ENCODE measurements around the gene SH3D21.

Gene SH3D21

DNA sequence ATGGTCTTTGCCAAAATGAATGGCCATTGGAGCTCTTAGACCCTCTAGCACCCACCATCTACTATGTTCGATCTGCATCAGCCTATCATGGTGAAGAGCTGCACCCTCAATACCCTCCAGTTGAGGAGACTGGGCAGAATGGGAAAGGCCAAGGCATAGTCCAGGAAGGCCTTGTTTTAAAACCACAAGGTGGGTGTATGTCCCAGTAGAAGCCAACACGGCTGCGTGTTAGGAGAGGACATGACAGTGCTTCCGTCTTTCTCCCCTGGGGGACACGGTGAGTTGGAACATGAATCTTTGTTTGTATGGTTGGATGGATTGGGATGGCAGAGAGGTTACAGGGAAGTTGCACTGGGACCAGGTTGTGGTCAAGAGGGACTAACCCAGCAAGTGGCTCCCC is 18.6 kb upstream of the SH3D21 start:
- ATAC-seq = no peak
- Mint-ChIP-seq H3K27ac (peak overlapping the region; percentile 10), H3K36me3 (peaks cover 100% of the 10 kb centered on the region), H3K4me3 (no peak overlapping the region), H3K4me1 (peaks cover 12% of the 10 kb centered on the region), H3K9me3 (no peaks in the 10 kb centered on the region)
- no peak for DNase-seq (ENCODE audit: low spot score in 2 of 2)

DNA sequence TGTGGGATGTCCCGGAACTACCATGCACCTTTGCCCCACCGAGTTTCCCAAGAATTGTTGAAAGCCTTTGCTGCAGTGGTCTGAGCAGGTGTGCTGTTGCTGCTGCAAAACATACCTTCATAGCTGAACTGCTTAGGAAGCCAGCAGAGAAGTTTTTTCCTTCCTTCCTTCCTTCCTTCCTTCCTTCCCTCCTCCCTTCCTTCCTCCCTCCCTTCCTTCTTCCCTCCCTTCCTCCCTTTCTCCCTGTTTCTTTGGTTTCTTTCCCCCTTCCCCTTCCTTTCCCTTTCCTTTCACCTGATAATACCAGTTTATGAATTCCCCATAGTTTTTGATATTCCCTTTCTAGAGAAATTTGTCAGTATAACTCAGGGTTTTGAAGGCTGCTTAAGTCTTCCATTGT is 10.8 kb upstream of the SH3D21 start:
- Mint-ChIP-seq H3K4me3 (no peak overlapping the region), H3K9me3 (no peaks in the 10 kb centered on the region), H3K27ac (no peak overlapping the region), H3K36me3 (peaks cover 100% of the 10 kb centered on the region), H3K4me1 (peaks cover 14% of the 10 kb centered on the region)
- DNase-seq (ENCODE audit: low spot score in 2 of 2) (no peak), ATAC-seq (no peak)

DNA sequence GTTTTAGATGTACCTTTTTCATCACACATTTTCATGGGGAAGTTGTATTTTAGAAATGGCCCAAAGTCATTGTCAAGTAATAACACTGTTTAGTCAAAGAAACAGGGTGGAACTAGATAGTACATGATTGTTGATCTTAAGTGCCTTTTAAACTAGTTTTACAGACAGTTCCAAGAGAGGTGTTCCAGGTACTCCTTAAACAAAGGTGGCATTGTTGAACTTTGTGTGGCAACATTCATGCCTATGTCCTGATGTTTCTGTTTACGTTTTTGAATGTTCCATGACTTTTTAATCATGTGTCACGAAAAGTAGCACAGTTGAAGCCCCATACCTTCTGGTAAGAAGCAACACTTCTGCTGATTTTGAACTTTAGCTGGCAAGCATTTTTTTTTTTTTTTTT is 9.1 kb upstream of the SH3D21 start:
- DNase-seq (ENCODE audit: low spot score in 2 of 2) (no peak), ATAC-seq (no peak)
- Mint-ChIP-seq H3K36me3 (peaks cover 100% of the 10 kb centered on the region), H3K4me3 (no peak overlapping the region), H3K9me3 (no peaks in the 10 kb centered on the region), H3K4me1 (peaks cover 20% of the 10 kb centered on the region), H3K27ac (no peak overlapping the region)

DNA sequence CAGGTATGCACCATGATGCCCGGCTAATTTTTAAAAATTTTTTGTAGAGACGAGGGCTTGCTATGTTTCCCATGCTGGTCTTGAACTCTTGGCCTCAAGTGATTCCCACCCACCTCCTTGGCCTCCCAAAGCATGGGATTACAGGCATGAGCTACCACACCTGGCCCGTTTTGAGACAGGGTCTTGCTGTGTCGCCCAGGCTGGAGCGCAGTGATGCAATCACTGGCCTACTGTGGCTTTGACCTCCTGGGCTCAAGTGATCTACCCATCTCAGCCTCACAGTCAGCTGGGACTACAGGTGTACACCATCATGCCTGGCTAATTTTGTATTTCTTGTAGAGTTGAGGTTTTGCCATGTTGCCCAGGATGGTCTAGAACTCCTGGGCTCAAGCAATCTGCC is 7.5 kb upstream of the SH3D21 start:
- no peaks in the 10 kb centered on the region for H3K9me3 Mint-ChIP-seq
- peak overlapping the region; percentile 34 for H3K27ac Mint-ChIP-seq
- H3K4me1 Mint-ChIP-seq = peaks cover 23% of the 10 kb centered on the region
- DNase-seq (ENCODE audit: low spot score in 2 of 2) (no peak), ATAC-seq (no peak)
- H3K36me3 Mint-ChIP-seq = peaks cover 100% of the 10 kb centered on the region
- no peak overlapping the region for H3K4me3 Mint-ChIP-seq

DNA sequence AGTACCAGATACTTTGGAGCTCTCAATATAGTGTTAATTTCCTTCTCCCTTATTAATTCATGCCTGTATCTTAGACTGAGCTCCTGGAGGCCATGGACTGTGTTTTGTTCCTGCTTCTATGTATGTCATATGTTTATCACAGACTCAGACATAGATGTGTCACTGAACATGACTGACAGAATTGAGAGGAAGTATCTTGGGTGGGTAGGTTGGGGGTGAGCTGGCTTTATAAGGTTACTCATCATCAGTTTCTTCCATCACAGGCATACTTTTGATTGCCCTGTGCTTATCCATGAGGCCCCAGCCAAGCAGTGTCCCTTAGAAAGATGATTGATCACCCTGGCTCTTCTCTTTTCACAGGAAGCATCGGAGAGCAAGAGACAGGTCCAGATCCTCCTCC is 5.6 kb upstream of the SH3D21 start:
- Mint-ChIP-seq H3K9me3 (no peaks in the 10 kb centered on the region), H3K36me3 (peaks cover 100% of the 10 kb centered on the region), H3K27ac (peak overlapping the region; percentile 82), H3K4me1 (peaks cover 33% of the 10 kb centered on the region), H3K4me3 (no peak overlapping the region)
- DNase-seq (ENCODE audit: low spot score in 2 of 2) = no peak
- ATAC-seq = peak; percentile 88

DNA sequence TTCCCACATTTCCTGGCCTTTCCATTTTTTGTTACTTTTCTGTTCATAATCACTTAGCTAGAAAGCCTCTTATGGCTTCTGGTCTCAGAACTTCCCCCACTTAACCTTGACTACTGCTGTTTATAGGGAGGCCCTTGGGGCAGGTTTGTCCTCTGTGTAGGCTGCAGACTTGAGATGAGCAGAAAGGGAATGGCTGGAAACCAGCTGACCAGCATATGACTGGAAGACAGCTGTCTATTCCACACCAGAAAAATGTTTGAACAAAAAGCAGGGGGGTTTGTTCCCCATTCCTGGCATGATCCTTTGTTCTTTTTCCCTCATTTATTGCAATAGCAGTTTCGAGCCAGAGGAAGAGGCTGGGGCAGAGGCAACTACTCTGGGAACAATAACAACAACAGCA is 4.9 kb upstream of the SH3D21 start:
- Mint-ChIP-seq H3K9me3 (no peaks in the 10 kb centered on the region), H3K4me3 (no peak overlapping the region), H3K36me3 (peaks cover 98% of the 10 kb centered on the region), H3K27ac (peak overlapping the region; percentile 82), H3K4me1 (peaks cover 40% of the 10 kb centered on the region)
- ATAC-seq = no peak
- DNase-seq (ENCODE audit: low spot score in 2 of 2) = no peak

DNA sequence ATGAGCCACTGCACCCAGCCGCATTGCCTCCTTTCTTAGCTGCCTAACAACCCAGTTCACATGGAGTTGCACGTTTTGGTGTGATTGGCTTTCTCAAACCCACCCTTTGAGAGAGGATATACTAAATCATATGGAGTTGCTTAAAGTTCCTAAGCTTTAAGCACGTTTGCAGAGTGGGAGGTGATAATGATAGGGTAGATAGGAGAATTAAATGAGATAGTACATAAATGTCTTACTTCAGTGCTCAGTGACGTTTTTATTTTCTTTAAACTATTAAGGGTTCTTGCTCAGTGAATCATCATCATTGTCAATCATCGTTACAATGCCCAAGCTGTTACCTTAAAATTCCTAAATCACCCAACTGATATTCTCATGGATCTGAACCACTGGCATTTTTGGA is 2.9 kb upstream of the SH3D21 start:
- H3K36me3 Mint-ChIP-seq = peaks cover 95% of the 10 kb centered on the region
- DNase-seq (ENCODE audit: low spot score in 2 of 2) = no peak
- H3K4me3 Mint-ChIP-seq = no peak overlapping the region
- H3K27ac Mint-ChIP-seq = peak overlapping the region; percentile 91
- no peaks in the 10 kb centered on the region for H3K9me3 Mint-ChIP-seq
- ATAC-seq = no peak
- H3K4me1 Mint-ChIP-seq = peaks cover 57% of the 10 kb centered on the region

DNA sequence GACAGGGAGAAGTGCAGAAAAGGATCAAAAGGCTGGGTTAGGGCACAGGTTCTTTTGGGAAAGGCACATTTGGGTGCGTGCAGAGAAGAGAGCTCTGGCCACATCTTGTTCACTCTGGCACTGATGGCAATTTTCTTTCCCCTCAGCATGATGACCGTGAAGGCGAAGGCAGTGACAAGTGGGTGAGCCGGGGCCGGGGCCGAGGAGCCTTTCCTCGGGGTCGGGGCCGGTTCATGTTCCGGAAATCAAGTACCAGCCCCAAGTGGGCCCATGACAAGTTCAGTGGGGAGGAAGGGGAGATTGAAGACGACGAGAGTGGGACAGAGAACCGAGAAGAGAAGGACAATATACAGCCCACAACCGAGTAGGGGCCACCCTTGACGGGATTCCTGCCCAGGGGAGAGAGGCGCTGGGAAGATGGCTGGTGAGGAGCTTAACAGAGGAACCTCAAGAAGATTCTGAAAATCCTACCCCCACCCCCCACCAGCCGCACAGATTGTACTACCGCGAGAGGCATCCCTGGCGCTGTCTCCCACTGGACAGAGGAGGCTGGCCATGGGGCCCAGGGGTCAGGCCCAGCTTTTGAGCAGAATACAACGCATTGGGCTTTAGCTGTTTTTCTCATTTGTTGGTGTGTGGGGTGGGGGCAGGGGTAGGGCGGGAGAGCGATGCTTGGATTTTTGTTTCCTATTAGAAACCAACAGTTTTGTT is 2.4 kb upstream of the SH3D21 start:
- H3K4me1 Mint-ChIP-seq = peaks cover 58% of the 10 kb centered on the region
- no peaks in the 10 kb centered on the region for H3K9me3 Mint-ChIP-seq
- ATAC-seq (no peak), DNase-seq (ENCODE audit: low spot score in 2 of 2) (no peak)
- H3K4me3 Mint-ChIP-seq = no peak overlapping the region
- H3K27ac Mint-ChIP-seq = peak overlapping the region; percentile 91
- peaks cover 95% of the 10 kb centered on the region for H3K36me3 Mint-ChIP-seq

DNA sequence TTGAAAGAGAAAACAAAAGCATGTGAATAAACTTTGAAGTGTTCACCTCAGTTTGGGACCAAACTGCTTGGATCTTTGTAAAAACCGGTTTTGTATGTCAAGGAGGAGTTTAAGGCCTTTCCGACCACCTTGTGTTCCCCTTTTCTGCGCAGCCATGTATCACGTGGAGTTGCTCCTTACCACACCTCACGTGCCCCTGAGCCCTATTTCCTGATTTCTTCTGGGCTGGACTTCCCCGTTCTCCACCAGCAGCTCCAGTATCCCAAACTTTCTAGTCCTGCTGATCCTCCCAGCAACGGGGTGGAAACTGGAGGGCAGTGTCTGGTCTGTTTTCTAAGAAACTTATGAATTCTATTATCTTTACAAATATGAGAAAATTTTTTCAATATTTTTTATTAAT is 1.6 kb upstream of the SH3D21 start:
- no peak for DNase-seq (ENCODE audit: low spot score in 2 of 2)
- Mint-ChIP-seq H3K4me1 (peaks cover 60% of the 10 kb centered on the region), H3K9me3 (no peaks in the 10 kb centered on the region), H3K36me3 (peaks cover 95% of the 10 kb centered on the region), H3K27ac (no peak overlapping the region), H3K4me3 (no peak overlapping the region)
- ATAC-seq = no peak

DNA sequence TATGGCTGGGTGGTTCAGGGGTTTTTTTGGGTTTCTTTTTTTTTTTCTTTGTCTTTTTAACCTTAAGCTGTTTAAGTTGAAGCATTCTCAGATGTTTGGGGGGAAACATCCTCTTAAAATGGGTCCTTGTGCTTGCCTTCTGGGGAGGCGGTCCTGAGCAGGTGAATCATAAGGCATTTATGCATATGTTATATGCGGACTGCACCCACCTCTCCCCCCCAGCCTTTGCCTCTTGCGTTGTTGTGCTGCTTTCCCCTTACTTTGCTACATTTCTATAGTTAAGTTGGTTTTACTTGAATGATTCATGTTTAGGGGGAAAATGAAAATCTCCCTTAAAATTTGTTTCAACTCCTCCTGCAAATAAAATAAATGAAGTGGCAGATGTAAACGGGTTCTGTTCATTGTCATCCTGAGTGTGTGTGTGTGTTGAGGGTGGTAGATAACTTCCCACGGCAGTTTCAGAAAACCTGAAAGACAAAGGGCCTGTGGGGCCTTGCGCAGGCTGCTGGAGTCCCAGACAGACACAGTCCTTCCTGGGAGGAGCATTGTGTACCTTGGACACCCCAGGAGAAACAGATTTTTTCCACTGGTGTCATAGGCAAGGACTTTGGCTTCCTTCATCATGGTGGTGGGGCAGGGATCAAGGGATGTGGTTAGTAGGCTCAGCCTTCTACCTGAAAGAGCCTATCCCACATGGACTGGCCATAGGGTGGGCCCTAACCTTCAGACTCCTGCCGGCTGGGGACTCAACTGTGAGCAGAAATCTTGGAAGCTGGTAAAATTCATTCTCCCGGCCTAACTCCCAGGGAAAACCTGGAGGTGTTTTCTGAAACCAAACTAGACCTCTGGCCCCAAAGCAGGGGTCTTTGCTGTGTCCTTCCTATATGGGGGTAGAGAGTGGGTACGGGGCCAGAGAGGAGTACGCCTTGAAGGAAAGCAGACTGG is 926 bp upstream of the SH3D21 start:
- no peak for DNase-seq (ENCODE audit: low spot score in 2 of 2)
- Mint-ChIP-seq H3K4me3 (peak overlapping the region; percentile 93), H3K4me1 (peaks cover 56% of the 10 kb centered on the region), H3K9me3 (no peaks in the 10 kb centered on the region), H3K36me3 (peaks cover 95% of the 10 kb centered on the region), H3K27ac (peak overlapping the region; percentile 44)
- ATAC-seq = no peak

DNA sequence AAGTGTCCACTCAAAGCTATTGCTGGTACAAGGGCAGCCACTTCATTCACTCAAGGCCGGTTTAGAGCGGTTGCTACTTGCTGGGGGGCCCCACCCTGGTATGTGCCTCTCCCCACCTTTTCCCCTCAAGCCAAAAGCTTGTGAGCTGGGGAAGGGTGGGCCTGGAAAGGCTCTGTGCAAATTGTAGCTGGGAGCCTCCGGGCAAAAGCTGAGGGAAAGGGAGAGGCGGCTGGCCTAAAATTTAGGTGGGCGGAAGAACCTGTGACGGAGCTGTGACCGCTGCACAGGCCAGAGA is 306 bp upstream of the SH3D21 start:
- Mint-ChIP-seq H3K4me3 (peak overlapping the region; percentile 93), H3K4me1 (peaks cover 56% of the 10 kb centered on the region), H3K9me3 (no peaks in the 10 kb centered on the region), H3K27ac (peak overlapping the region; percentile 95), H3K36me3 (peaks cover 95% of the 10 kb centered on the region)
- no peak for ATAC-seq
- no peak for DNase-seq (ENCODE audit: low spot score in 2 of 2)

DNA sequence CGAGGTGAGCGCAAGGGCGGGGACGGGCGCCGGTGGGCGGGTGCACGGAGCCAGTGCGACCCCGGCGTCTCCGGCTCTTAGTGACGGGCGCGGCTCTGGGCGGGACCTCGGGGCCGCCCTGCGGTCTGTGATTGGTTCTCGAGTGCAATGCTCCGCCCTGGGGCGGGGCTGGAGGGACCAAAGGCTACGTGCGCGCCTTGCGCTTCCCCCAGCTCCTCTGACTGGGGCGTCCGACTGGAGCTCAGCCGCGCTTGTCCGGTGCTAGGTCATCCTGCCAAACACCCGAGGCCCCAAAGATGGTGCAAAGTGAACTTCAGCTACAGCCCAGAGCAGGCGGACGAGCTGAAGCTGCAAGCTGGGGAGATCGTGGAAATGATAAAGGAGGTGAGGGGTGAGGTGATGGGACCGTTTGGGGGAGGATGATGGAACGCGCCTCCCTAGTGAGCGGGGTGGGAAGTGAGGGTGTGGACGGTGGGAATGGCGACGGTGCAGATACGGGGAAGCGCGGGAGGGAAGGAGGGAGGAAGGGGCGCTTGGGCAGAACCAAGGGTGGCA is 811 bp downstream of the SH3D21 start:
- Mint-ChIP-seq H3K9me3 (no peaks in the 10 kb centered on the region), H3K27ac (peak overlapping the region; percentile 95), H3K4me1 (peaks cover 51% of the 10 kb centered on the region), H3K4me3 (peak overlapping the region; percentile 93), H3K36me3 (peaks cover 93% of the 10 kb centered on the region)
- ATAC-seq (peak; percentile 99), DNase-seq (ENCODE audit: low spot score in 2 of 2) (peak; percentile 92 to 95)

DNA sequence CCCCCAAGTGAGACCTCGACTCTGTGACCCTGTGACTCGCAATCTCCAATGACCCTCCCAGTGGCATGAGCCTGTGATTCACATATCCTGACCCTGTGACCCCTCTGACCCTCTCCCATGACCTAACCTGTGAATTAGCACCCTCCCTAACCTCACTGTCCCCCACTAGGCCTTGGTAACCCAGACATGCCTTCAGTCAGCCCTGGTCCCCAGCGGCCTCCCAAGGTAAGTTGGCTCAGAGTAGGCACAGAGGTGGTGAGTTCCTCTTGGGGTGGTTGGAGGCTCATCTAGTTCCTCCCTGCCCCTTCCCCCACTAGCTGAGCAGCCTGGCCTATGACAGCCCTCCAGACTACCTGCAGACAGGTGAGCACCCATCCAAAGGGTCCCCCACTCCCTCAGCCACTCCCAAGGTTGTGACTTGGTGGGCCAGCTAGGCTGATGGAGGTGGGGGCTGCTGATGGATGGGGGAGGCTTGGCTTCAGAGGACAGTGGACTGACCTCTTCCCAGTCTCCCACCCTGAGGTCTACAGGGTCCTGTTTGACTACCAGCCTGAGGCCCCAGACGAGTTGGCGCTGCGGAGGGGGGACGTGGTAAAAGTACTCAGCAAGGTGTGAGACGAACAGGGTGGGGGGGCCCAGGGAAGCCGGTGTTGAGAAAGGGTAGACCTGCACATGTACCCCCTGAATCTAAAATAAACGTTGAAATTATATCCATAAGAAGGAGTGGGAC is 1.6 kb downstream of the SH3D21 start:
- Mint-ChIP-seq H3K4me1 (peaks cover 51% of the 10 kb centered on the region), H3K9me3 (no peaks in the 10 kb centered on the region), H3K36me3 (peaks cover 91% of the 10 kb centered on the region), H3K27ac (peak overlapping the region; percentile 95), H3K4me3 (peak overlapping the region; percentile 93)
- no peak for ATAC-seq
- no peak for DNase-seq (ENCODE audit: low spot score in 2 of 2)

DNA sequence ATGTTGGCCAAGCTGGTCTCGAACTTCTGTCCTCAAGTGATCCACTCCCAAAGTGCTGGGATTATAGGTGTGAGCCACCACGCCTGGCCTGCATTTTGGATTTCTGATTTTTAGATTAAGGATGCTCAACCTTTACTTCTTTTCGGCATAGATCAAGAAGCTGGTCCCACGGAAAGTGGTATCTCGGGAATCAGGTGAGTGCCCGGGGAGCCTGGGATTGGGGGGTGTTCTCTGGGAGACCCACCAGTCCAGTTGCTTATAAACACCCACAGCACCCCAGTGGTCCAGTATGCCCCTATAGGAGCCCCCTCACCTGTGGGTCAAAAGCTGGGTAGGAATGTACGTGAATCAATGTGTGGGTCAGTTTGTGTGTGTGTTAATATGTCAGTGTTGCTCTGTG is 3.2 kb downstream of the SH3D21 start:
- peaks cover 45% of the 10 kb centered on the region for H3K4me1 Mint-ChIP-seq

DNA sequence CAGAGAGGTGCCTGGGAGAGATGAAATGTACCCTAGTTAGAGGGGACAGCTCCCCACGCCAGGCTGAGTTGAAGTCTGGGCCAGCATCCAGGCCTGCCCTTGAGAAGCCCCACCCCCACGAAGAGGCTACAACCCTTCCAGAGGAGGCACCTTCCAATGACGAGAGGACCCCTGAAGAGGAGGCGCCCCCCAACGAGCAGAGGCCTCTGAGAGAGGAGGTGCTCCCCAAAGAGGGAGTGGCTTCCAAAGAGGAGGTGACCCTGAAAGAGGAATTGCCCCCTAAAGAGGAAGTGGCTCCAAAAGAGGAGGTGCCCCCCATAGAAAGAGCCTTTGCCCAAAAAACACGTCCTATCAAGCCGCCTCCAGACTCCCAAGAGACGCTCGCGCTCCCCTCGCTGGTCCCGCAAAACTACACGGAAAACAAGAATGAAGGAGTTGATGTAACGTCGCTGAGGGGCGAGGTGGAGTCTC is 14.2 kb downstream of the SH3D21 start:
- H3K4me3 Mint-ChIP-seq = peak overlapping the region; percentile 77
- no peaks in the 10 kb centered on the region for H3K9me3 Mint-ChIP-seq
- H3K36me3 Mint-ChIP-seq = peaks cover 55% of the 10 kb centered on the region
- ATAC-seq (no peak), DNase-seq (ENCODE audit: low spot score in 2 of 2) (no peak)
- H3K27ac Mint-ChIP-seq = peak overlapping the region; percentile 85
- H3K4me1 Mint-ChIP-seq = peaks cover 30% of the 10 kb centered on the region

More for the DNA sequence above, 3.2 kb downstream of the SH3D21 start:
- H3K4me3 Mint-ChIP-seq = no peak overlapping the region
- no peak for ATAC-seq
- H3K36me3 Mint-ChIP-seq = peaks cover 85% of the 10 kb centered on the region
- H3K9me3 Mint-ChIP-seq = no peaks in the 10 kb centered on the region
- no peak for DNase-seq (ENCODE audit: low spot score in 2 of 2)
- no peak overlapping the region for H3K27ac Mint-ChIP-seq

Data from stimulated activated effector memory CD8-positive, alpha-beta T cell treated with anti-CD3 and anti-CD28 coated beads, Interleukin-12 subunit alpha, Interleukin-12 subunit beta, amount 100 ng/mL, for 72 hours (primary cell).